ENCODE data around the gene LGALS14.
"Not testable (repeated sequence)": the region's sequence is repeated elsewhere in the genome, so short reads cannot be mapped to it uniquely, and the experiment has no call there.

Gene LGALS14

DNA sequence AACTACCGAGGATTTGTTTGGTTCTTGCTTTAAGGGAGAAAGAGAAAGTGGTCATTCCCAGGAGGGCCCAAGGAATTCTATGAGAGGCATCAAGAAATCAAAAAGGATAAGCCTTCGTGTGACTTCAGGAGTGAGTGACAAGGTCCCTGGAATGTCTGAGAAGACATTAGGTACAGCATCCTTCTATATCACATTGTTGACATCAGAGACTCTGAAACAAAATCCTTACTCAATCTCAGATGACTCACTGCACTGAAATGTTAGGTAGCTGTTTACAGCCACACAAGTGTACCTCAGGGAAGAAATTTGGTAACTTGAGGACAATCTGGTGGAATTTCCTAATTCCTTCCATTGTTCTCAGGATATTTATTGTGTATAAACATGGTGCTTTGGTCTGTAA, 7.9 kb upstream of the LGALS14 start:
- no peak for DNase-seq

DNA sequence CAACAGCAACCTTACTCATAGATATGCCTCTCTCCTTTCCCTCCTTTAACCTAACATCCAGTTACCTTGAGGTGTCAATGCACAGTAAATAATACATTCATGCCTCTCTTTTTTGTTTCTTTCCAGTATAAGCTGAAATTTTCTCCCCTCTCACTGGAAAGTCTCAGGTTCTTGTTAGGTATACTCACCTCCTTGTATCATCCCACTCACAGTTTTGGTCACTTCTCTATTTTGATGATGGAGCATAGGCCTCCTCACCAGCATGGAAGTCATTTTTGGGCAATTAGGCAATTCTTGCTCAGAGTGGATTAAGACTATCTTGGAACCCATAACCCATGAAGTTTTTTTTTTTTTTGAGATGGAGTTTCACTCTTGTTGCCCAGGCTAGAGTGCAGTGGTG, 5.7 kb upstream of the LGALS14 start:
- DNase-seq = no peak

DNA sequence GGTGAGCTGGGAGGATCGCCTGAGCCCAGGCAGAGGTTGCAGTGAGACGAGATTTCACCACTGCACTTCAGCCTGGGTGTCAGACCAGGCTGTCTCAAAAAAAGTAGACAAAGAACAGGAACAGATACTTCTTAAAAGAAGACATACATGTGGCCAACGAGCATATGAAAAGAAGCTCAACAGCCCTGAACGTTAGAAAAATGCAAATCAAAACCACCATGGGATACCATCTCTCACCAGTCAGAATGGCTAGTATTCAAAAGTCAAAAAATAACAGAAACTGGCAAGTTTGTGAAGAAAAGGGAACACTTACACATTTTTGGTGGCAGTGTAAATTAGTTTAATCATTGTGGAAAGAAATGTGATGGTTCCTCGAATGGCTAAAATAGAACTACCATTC, 3.0 kb upstream of the LGALS14 start:
- no peak for DNase-seq

DNA sequence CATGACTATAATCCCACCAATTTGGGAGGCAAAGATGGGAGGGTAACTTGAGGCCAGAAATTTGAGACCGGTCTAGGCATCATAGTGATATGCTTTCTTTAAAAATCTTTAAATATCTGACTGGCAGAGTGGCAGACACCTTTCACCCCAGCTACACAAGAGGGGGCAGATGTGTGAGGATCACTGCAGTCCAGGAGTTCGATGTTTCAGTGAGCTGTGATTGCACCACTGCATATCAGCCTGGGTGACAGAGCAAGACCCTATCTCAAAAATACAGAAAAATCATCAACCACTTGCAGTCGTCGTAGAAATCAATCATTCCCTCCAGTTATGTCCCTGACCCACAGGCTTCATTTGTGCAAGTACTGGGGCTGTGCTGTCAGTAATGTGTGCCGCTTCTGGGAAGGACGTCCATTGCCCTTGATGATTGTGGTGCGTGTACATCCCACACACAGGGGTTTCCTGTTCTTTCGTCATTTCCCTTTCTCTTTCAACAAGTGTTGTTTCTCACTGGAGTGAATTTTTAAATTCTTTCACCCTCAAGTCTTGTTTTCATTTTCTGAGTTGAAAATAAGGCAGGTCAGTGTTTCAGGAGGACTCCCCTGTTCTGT, 1.4 kb downstream of the LGALS14 start:
- no peak for DNase-seq

- no peak for DNase-seq
These were observed 4.3 kb downstream of the LGALS14 start for GRCh38 chr19:39708594-39708993.

GRCh38 chr19:39709026-39709872, 5.0 kb downstream of the LGALS14 start:
- DNase-seq = no peak

DNA sequence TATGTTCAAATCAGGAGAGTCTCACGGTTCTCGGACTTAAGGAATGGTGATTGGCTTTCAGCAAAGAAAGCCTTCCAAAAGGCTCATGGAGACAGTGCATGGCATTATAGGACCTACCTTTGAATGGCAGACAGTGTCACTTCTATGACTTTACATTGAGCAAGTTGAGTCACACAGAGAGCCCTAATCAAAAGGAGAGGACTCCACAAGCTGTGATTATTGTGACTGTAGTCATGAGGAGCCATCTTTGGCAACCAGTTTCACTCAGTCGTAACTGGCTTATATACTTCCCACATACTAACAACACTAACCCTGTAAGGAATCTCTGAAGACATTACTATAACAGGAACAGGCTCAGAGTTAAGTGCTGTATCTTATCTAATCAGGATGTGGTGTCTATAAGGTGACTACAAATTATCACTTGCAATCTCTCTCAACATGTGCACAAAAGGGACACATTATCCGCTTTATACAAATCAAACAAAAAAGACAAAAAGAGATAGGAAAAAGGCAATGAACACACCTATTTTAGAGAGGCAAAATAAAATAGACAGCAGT, 6.1 kb downstream of the LGALS14 start:
- DNase-seq = no peak

- DNase-seq = not testable (repeated sequence)
These were observed 15.9 kb downstream of the LGALS14 start for GRCh38 chr19:39720144-39720543.

- DNase-seq = no peak
These were observed 21.7 kb downstream of the LGALS14 start for GRCh38 chr19:39725995-39726394.

- no peak for DNase-seq
These were observed 23.0 kb downstream of the LGALS14 start for GRCh38 chr19:39727070-39727800.

- no peak for DNase-seq
These were observed 23.8 kb downstream of the LGALS14 start for GRCh38 chr19:39728040-39728439.

- no peak for DNase-seq
These were observed 25.3 kb downstream of the LGALS14 start for GRCh38 chr19:39729594-39729993.

- no peak for DNase-seq
These were observed 27.4 kb downstream of the LGALS14 start for GRCh38 chr19:39731685-39732084.

GRCh38 chr19:39733841-39734240, 29.6 kb downstream of the LGALS14 start:
- no peak for DNase-seq

DNA sequence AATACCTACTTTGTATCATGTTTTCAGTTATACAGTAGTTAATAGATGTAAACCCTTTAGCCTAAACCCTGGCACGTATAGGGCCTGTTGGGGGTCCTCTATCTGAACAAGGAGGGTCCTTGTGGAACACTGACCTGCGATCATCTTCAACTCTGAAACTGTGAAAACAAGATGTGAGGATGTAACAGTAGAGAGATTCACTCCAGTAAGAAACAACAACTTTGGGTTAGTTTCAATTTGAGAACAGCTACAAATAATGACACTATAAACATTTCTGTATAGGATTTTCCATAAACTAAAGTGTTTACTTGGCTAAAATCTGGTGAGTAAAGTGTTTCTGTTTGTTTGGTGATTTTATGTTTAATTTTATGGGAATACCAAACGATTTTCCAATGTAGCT, 31.4 kb downstream of the LGALS14 start:
- DNase-seq = no peak

DNA sequence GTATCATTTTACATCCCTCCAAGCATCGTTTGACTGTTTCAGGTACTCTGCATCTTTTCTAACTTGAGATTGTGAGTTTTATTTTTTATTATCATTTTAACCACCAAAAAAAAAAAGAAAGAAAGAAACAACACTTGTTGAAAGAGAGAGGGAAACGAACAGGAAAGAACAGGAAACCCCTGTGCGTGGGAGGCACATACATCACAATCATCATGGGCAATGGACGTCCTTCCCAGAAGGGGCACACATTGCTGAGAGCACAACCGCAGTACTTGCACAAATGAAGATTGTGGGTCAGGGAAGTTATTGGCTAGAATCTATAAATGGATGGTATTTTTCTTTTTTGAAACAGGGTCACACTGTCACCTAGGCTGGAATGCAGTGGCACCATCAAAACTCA, 31.8 kb downstream of the LGALS14 start:
- no peak for DNase-seq

- DNase-seq = no peak
These were observed 33.1 kb downstream of the LGALS14 start for GRCh38 chr19:39737351-39737750.

- DNase-seq = no peak
These were observed 33.6 kb downstream of the LGALS14 start, which contains the start of gene CLC for GRCh38 chr19:39737891-39738290. TSS of gene CLC (minus strand) at chr19:39738029. CDS start at chr19:39737952, 77 bp downstream.

DNA sequence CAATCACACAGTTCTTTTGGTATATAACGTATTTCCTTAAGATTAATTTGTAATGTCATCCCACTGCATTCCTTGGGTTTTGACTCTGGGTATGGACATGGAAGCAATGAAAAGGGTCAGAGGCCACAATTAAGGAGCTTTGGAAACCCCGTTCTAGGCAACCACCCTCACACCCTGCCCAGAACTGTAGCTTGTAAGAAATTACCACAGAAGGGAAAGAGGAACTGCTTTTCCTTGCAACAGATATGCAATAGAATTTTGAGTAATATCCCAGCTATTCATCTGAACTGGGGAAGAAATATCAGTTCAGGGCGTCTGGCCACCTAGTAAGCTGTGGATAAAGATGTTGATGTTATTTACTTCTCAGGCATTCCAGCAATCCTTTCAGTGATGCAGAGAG, 34.5 kb downstream of the LGALS14 start:
- DNase-seq = no peak

DNA sequence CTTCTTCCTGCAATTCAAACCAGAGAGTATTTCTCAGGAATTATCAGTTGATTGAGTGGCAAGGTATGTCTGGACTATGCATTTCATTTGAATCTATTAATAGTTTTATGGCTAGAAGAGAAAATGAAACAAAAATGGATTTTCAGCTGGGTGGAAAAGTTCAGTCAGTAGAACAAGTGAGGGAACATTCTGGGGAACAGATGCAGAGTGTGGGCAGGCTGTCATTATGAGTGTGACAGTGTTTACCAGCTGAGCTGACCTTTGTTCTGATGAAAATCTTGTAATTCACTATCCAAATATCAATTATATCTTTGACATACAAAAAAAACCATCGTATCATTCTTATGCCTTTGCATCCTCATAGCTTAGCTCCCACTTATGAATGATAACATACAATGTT, 36.1 kb downstream of the LGALS14 start:
- no peak for DNase-seq

DNA sequence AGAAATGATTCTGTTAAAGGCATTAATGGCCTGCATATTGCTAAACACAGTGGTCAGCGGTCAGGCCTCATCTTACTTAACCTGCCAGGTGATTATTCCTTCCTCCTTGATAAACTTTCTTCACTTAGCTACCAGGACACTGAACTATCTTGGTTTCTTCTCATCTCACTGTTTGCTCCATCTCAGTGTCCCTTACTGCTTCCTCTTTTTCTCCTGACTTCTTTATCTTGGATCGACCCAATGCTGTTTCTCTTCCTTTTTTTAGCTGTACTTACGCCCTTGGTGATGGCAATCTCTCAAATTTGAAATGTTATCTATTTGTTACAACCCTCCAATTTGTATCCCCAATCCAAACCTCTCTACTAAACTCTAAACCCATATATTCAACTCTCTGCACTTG, 41.4 kb downstream of the LGALS14 start:
- DNase-seq = no peak

- no peak for DNase-seq
These were observed 42.7 kb downstream of the LGALS14 start for GRCh38 chr19:39746836-39747529.

- no peak for DNase-seq
These were observed 45.7 kb downstream of the LGALS14 start for GRCh38 chr19:39749981-39750380.
